Measurements from ENCODE around the gene HDAC7.

- TF ChIP-seq, protein P1, sequence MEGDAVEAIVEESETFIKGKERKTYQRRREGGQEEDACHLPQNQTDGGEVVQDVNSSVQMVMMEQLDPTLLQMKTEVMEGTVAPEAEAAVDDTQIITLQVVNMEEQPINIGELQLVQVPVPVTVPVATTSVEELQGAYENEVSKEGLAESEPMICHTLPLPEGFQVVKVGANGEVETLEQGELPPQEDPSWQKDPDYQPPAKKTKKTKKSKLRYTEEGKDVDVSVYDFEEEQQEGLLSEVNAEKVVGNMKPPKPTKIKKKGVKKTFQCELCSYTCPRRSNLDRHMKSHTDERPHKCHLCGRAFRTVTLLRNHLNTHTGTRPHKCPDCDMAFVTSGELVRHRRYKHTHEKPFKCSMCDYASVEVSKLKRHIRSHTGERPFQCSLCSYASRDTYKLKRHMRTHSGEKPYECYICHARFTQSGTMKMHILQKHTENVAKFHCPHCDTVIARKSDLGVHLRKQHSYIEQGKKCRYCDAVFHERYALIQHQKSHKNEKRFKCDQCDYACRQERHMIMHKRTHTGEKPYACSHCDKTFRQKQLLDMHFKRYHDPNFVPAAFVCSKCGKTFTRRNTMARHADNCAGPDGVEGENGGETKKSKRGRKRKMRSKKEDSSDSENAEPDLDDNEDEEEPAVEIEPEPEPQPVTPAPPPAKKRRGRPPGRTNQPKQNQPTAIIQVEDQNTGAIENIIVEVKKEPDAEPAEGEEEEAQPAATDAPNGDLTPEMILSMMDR (IDR thresholded peaks at IDR 0.05; ENCODE audit: poor library complexity): peak; percentile 87
- no peak for TF ChIP-seq EZH2phosphoT487 (IDR thresholded peaks at IDR 0.05; ENCODE audit: low read depth, severe bottlenecking, unreplicated experiment)
- no peak for TF ChIP-seq EZH2 (IDR thresholded peaks at IDR 0.05; ENCODE audit: borderline replicate concordance)
Measured at GRCh38 chr12:47742253-47742825, 77.4 kb downstream of the HDAC7 start.

Measured in hepatocyte (in vitro differentiated cells).